A549 (cell line): ENCODE measurements around the gene DCAF4.

Experiments used
- BCL3 ChIP-seq: fragments of >200 bp; sonication (Bioruptor Twin); formaldehyde crosslinking; IDR thresholded peaks from 3 replicates; pipeline ENCODE4 v1.6.1; 2016
- CBX2 ChIP-seq: fragments of 200-600 bp; sonication (generic); IDR thresholded peaks from 2 replicates; pipeline ENCODE4 v1.6.1; 2016; ENCODE audit warnings: low read depth, mild to moderate bottlenecking, borderline replicate concordance
- CEBPB ChIP-seq, 2 experiments: fragments of >200 bp in 1 of 2; sonication (Bioruptor Twin) in 1 of 2; formaldehyde crosslinking in 1 of 2; IDR thresholded peaks; 2 replicates each; pipeline ENCODE4 v1.6.1; 2012 to 2016
- CTCF ChIP-seq: fragments of >200 bp; sonication (Bioruptor Twin); formaldehyde crosslinking; IDR thresholded peaks from 3 replicates; pipeline ENCODE4 v1.5.1; 2016
- E2F6 ChIP-seq: IDR thresholded peaks from 2 replicates; pipeline ENCODE4 v1.6.1; 2012; ENCODE audit warnings: low read depth, borderline replicate concordance
- NR3C1 ChIP-seq: fragments of >200 bp; sonication (Bioruptor Twin); formaldehyde crosslinking; IDR thresholded peaks from 3 replicates; pipeline ENCODE4 v1.6.1; 2017
- POLR2A ChIP-seq: IDR thresholded peaks from 2 replicates; pipeline ENCODE4 v1.6.1; 2012; ENCODE audit warnings: mild to moderate bottlenecking, low read length
- RCOR1 ChIP-seq: fragments of 150-350 bp; IDR thresholded peaks from 2 replicates; pipeline ENCODE4 v1.6.1; 2014; ENCODE audit warnings: antibody characterized with exemption, low read length, low read depth
- ZSCAN20 ChIP-seq: fragments of 250-450 bp; sonication (Bioruptor Pico); IDR thresholded peaks from 2 replicates; pipeline ENCODE4 v1.8.0; 2022; ENCODE audit warnings: mild to moderate bottlenecking, moderate library complexity

- no peak for TF ChIP-seq CTCF
- TF ChIP-seq ZSCAN20 (CRISPR knock-in tag) = no peak
- TF ChIP-seq NR3C1 = no peak
- TF ChIP-seq CBX2 = no peak
- TF ChIP-seq BCL3 = no peak
- TF ChIP-seq CEBPB (IDR thresholded peaks at IDR 0.05) = no peak
- TF ChIP-seq POLR2A = no peak
- TF ChIP-seq RCOR1 = no peak
- no peak for TF ChIP-seq E2F6
Observed at GRCh38 chr14:72982146-72982708, 56.0 kb downstream of the DCAF4 start.
